K562 (cell line): ENCODE data around the gene ZNF625. TPM values are rescaled to one million over a fixed set of nuclear protein-coding genes. Genes with fewer than 3 reads are reported as not detected.
"Not testable (repeated sequence)": the region's sequence is repeated elsewhere in the genome, so short reads cannot be mapped to it uniquely, and the experiment has no call there.

Experiments used
- ATAC-seq: fragments of 200-7000 bp; cut with Tn5 transposase; 3 replicates; pipeline ENCODE4 v1.9.1; 2020; ENCODE audit warnings: moderate library complexity
- BruUV-seq: library from RNA; stranded (reverse); fragments of 400-500 nt; replicated peaks from 2 replicates; lab custom pipeline; 2021; lab: Mats Ljungman, UMichigan
- CTCF ChIA-PET: fragments of 300-600 bp; formaldehyde crosslinking; extraction: SDS; loops from one replicate; lab custom pipeline; 2021; ENCODE audit warnings: low intra/inter-chr PET ratio; lab: Yijun Ruan, JAX
- POLR2A ChIA-PET: fragments of 300-600, 350-650 bp; sonication (Branson Sonifier 250); formaldehyde crosslinking; extraction: SDS; loops from one replicate; lab custom pipeline; 2021; ENCODE audit warnings: antibody characterized with exemption, inconsistent platforms; lab: Yijun Ruan, JAX
- DNase-seq, 4 experiments: peaks; one replicate each; pipeline versions ENCODE4 v3.0.0 to v3.0.0-alpha.2; 2011 to 2018; ENCODE audit warnings: low spot score in 3 of 4, mixed read lengths in 3 of 4; ENCODE audit errors: extremely low read depth in 1 of 4
- FAIRE-seq: peaks from 2 replicates; lab custom pipeline; 2011; peaks lifted over from hg19 to GRCh38; lab: Jason Lieb, UNC
- H2AFZ ChIP-seq: 2 replicates; pipeline ENCODE4 v1.6.0; 2011; ENCODE audit warnings: low read depth, low read length, control low read depth, inconsistent platforms
- H3K27ac ChIP-seq: fragments of 200-600 bp; 3 replicates; pipeline ENCODE4 v1.8.0; 2011; ENCODE audit warnings: low read depth, mild to moderate bottlenecking, control low read depth, inconsistent platforms, low read length, moderate library complexity, mixed read lengths; ENCODE audit errors: extremely low read depth
- H3K27me3 ChIP-seq, 2 experiments: fragments of 300-600 bp in 1 of 2; 2 replicates in 1 of 2; 3 replicates in 1 of 2; pipeline versions ENCODE4 v1.6.0 to v1.8.0; 2011; ENCODE audit warnings: inconsistent platforms in 2 of 2, low read length in 2 of 2, mild to moderate bottlenecking in 1 of 2, mixed read lengths in 1 of 2, moderate library complexity in 1 of 2; ENCODE audit not compliant: control insufficient read depth in 2 of 2, insufficient read depth in 2 of 2
- H3K36me3 ChIP-seq: fragments of 300-600 bp; 3 replicates; pipeline ENCODE4 v1.8.0; 2011; ENCODE audit warnings: mild to moderate bottlenecking, low read length, inconsistent platforms; ENCODE audit not compliant: control insufficient read depth, insufficient read depth
- H3K4me1 ChIP-seq, 2 experiments: fragments of 200-600 bp in 1 of 2; replicated peaks in 1 of 2; 2 replicates in 1 of 2; 3 replicates in 1 of 2; pipeline versions ENCODE4 v1.5.1 to v1.8.0; 2011; ENCODE audit warnings: inconsistent platforms in 2 of 2, low read length in 2 of 2, mild to moderate bottlenecking in 1 of 2, mixed read lengths in 1 of 2, moderate library complexity in 1 of 2; ENCODE audit not compliant: control insufficient read depth in 2 of 2, insufficient read depth in 2 of 2
- H3K4me2 ChIP-seq: 2 replicates; pipeline ENCODE4 v1.6.1; 2011; ENCODE audit warnings: low read length, control low read depth, inconsistent platforms, mixed read lengths; ENCODE audit not compliant: insufficient read depth
- H3K4me3 ChIP-seq: fragments of 200-600 bp; sonication (generic), shearing (Covaris generic); 2 replicates; pipeline ENCODE4 v1.5.1; 2016; ENCODE audit warnings: control low read depth, inconsistent platforms
- H3K79me2 ChIP-seq: fragments of 200-600 bp; 3 replicates; pipeline ENCODE4 v1.8.0; 2011; ENCODE audit warnings: low read length, inconsistent platforms; ENCODE audit not compliant: control insufficient read depth, insufficient read depth
- H3K9ac ChIP-seq, 2 experiments: 2 replicates each; pipeline versions ENCODE4 v1.6.0 to v1.6.1; 2011; ENCODE audit warnings: low read depth in 2 of 2, low read length in 2 of 2, control low read depth in 1 of 2, inconsistent platforms in 1 of 2, mild to moderate bottlenecking in 1 of 2, mixed read lengths in 1 of 2; ENCODE audit not compliant: insufficient read depth in 1 of 2
- H3K9me1 ChIP-seq: one replicate; pipeline ENCODE4 v1.6.0; 2011; ENCODE audit warnings: inconsistent platforms, mild to moderate bottlenecking, low read length, moderate library complexity; ENCODE audit not compliant: control insufficient read depth, insufficient read depth
- H3K9me3 ChIP-seq: replicated peaks from 2 replicates; pipeline ENCODE4 v1.5.1; 2011; ENCODE audit warnings: low read depth, low read length, inconsistent platforms; ENCODE audit not compliant: control insufficient read depth, insufficient read depth
- H4K20me1 ChIP-seq: replicated peaks from 2 replicates; pipeline ENCODE4 v1.6.1; 2011; ENCODE audit warnings: low read length, inconsistent platforms, mixed read lengths; ENCODE audit not compliant: control insufficient read depth, insufficient read depth
- TSHZ1 ChIP-seq: fragments of 250-450 bp; sonication (Bioruptor Pico); IDR thresholded peaks from 2 replicates; pipeline ENCODE4 v1.4.0; 2020; ENCODE audit warnings: mild to moderate bottlenecking, moderate library complexity
- WGBS: fragments of 100-300 bp; shearing (Covaris generic); methylation state at CpG from one replicate; pipeline ENCODE4 v1.1.6; 2016; ENCODE audit warnings: low coverage, mixed read lengths; ENCODE audit not compliant: insufficient coverage; ENCODE audit errors: missing lambda C conversion rate; 5-methylcytosine and 5-hydroxymethylcytosine counted together
- in situ Hi-C: fragments of 300-500 bp; cut with MboI; formaldehyde crosslinking; loops from 4 replicates; pipeline ENCODE4 v1.15.0; 2018; ENCODE audit warnings: inconsistent platforms, mixed read lengths
- intact Hi-C: fragments of 100-400 bp; cut with micrococcal nuclease; formaldehyde crosslinking; loops from 2 replicates; pipeline ENCODE4 v1.14.2; 2022
- polyA plus RNA-seq, 8 experiments: library from polyadenylated mRNA; depleted of rRNA in 4 of 8; stranded (reverse) in 5 of 8; unstranded in 3 of 8; fragments of >200 nt; fragmentation: Nextera tagmentation in 2 of 8; fragmentation: Illumina TruSeq in 1 of 8; extraction: Ambion mirVana in 2 of 8; extraction: Trizol in 1 of 8; gene quantifications; 2 replicates each; pipeline versions ENCODE4 v1.2.1 to v1.2.3, GENCODE V29; 2011 to 2014; ENCODE audit warnings: inconsistent platforms in 1 of 8, missing spikeins in 1 of 8
- total RNA-seq, 7 experiments: library from RNA; depleted of rRNA in 6 of 7; stranded (reverse); fragments of >200 nt in 6 of 7; fragmentation: Illumina TruSeq in 2 of 7; extraction: Trizol in 2 of 7; gene quantifications; 2 replicates each; pipeline versions ENCODE4 v1.2.1 to v1.2.3, GENCODE V29; 2011 to 2021; ENCODE audit warnings: low replicate concordance in 1 of 7

The ZNF625 gene
- total and polyA plus RNA-seq, 9 of the 15 experiments (the other 6 are each of a cell fraction or from before 2014, with no cell fraction given) = 0.07 to 0.09 TPM; not detected in 7

GRCh38 chr19:12111176-12111575 lies 45.4 kb downstream of the ZNF625 start (continued):
- no peak for TF ChIP-seq TSHZ1

DNA sequence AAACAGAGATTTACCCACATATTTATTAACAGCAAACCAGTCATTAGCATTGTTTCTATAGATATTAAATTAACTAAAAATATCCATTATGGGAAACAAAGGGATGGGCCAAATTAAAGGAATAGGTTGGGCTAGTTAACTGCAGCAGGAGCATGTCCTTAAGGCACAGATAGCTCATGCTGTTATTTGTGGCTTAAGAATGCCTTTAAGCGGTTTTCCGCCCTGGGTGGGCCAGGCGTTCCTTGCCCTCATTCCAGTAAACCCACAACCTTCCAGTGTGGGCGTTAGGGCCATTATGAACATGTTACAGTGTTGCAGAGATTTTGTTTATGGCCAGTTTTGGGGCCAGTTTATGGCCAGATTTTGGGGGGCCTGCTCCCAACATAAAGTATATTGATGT lies 52.6 kb downstream of the ZNF625 start:
- intact Hi-C loops, H3K36me3 ChIP-seq, POLR2A ChIA-PET, H3K79me2 ChIP-seq, FAIRE-seq, H3K27me3 ChIP-seq, H3K4me1 ChIP-seq, ATAC-seq, H2AFZ ChIP-seq, H3K9ac ChIP-seq, in situ Hi-C loops, H3K9me3 ChIP-seq, H3K4me2 ChIP-seq, CTCF ChIA-PET, H4K20me1 ChIP-seq, DNase-seq, BruUV-seq, H3K9me1 ChIP-seq, H3K4me3 ChIP-seq, H3K27ac ChIP-seq: not testable (repeated sequence)
- 53% methylated on average over 4 of the region's 4 CpGs for WGBS
